SH-SY5Y (cell line): ENCODE measurements around the gene HYKK.

ENCODE experiments used
- GATA2 ChIP-seq: IDR thresholded peaks from 2 replicates; pipeline ENCODE4 v1.6.1; 2011; ENCODE audit warnings: mild to moderate bottlenecking, low read depth, low read length
- GATA3 ChIP-seq: IDR thresholded peaks from 2 replicates; pipeline ENCODE4 v1.6.1; 2011; ENCODE audit warnings: low read depth, mild to moderate bottlenecking, low read length, moderate library complexity

DNA sequence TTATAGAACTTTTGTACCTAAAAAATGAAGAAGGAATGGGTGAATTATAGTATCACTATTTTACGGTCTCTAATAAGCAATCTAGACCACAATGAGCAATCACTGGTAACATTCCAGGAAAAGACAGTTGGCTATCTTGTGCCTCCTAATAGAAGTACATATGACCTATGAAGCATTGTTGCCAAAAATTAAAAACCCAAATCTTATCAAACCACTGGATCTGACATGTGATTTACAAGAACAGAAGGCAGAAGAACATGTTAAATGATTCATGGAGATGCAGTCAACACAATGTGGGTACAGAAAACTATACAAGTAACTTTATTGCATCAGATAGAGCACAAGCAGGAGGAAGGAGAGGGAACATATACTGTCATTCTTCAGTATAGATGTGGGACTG, 14.5 kb upstream of the HYKK start:
- TF ChIP-seq GATA3, result no peak
- TF ChIP-seq GATA2, result no peak
